Measurements from ENCODE around the gene SLCO4A1.

The SLCO4A1 gene

GRCh38 chr20:62706344-62706743 lies 64.0 kb downstream of the SLCO4A1 start:
- in situ Hi-C loops (cut with MboI; ENCODE audit: low sequenced_read_pairs, unreplicated experiment), result no loop called here
- TF ChIP-seq CTCF (IDR thresholded peaks at IDR 0.05; ENCODE audit: borderline replicate concordance, control extremely low read depth, extremely low read depth, insufficient read depth, missing control alignments), result no peak
- no peak for DNase-seq (ENCODE audit: low spot score)

DNA sequence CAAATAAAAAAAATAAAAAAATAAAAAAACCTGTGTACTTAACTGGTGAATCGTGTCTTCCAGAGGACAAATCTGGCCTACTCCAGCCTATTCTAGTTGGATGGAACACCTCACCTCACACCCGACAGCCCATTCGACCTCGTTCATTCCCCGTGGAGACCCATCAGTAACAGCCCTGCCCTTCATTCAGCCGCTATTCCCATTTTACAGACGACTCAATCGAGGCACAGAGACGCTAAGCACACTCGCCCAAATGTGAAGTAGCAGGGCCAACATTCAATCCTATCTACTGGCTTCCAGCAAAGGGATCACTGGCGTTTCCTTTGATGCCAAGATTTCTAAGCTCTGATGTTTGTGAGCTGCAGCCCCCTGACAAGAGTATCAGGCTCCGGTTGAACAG lies 64.6 kb downstream of the SLCO4A1 start:
- DNase-seq (ENCODE audit: low spot score), result no peak
- in situ Hi-C loops (cut with MboI; ENCODE audit: low sequenced_read_pairs, unreplicated experiment), result no loop called here
- no peak for TF ChIP-seq CTCF (IDR thresholded peaks at IDR 0.05; ENCODE audit: borderline replicate concordance, control extremely low read depth, extremely low read depth, insufficient read depth, missing control alignments)

DNA sequence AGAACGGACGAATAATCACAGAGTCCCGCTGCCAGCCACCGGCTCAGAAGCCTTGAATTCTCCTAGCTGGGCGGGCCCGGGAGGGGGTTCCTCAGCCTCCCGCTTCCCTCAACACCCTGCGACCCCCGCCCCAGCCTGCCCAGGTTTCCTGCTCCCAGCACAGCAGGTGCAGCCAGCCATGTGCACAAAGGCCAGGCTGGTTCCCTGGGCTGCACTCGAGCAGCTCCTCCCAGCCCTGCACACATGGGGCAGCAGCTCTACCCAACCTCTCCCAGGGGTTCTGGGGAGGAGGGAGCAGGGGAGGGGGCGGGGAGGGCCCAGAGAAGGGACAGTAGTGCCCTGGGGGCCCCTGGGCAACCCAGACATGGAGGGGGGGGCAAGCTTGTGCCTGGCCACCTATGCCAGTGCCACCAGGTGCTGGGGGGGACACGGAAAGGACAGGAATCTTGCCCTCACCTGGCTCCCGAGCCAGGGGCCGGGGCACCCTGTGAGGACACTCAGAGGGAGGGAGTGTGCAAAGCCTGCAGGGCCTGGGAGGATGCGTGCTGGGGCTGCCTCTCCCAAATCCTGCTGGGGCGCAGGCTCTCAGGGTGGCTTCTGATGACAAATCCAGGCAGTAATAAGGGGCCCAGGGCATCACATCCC lies 65.1 kb downstream of the SLCO4A1 start:
- DNase-seq (ENCODE audit: low spot score), result no peak

DNA sequence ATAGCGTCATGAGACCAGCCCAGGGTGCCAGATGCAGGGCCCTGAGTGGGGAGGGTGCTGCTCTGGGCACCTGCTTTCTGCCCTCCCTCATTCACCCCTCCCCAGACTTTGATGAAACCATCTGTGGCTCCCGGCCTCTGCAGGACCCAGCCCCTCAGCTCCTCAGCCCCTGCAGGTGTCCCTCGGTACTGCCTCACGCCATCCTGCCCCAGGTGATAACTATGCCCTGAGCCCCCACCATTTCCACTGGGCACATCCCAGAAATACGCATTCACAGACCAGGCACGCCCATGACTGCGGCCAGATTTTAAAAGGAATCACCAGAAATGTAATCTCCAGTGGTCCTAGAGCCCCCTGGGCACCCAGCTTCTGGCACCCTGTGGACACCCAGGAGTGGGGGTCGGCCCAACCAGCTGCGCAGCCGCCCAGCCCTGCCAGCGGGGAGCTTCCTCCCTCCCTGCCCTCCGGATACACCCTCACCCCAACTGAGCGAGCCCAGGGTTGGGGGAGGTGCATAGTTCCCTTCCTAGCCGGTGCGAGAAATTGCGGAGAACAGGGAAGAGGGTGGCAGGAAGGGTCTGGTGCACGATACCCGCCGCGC lies 65.7 kb downstream of the SLCO4A1 start:
- in situ Hi-C loops (cut with MboI; ENCODE audit: low sequenced_read_pairs, unreplicated experiment), result no loop called here
- TF ChIP-seq CTCF (IDR thresholded peaks at IDR 0.05; ENCODE audit: borderline replicate concordance, control extremely low read depth, extremely low read depth, insufficient read depth, missing control alignments), result no peak
- DNase-seq (ENCODE audit: low spot score), result no peak

More for the DNA sequence above, 65.1 kb downstream of the SLCO4A1 start:
- in situ Hi-C loops (cut with MboI; ENCODE audit: low sequenced_read_pairs, unreplicated experiment), result no loop called here
- no peak for TF ChIP-seq CTCF (IDR thresholded peaks at IDR 0.05; ENCODE audit: borderline replicate concordance, control extremely low read depth, extremely low read depth, insufficient read depth, missing control alignments)

DNA sequence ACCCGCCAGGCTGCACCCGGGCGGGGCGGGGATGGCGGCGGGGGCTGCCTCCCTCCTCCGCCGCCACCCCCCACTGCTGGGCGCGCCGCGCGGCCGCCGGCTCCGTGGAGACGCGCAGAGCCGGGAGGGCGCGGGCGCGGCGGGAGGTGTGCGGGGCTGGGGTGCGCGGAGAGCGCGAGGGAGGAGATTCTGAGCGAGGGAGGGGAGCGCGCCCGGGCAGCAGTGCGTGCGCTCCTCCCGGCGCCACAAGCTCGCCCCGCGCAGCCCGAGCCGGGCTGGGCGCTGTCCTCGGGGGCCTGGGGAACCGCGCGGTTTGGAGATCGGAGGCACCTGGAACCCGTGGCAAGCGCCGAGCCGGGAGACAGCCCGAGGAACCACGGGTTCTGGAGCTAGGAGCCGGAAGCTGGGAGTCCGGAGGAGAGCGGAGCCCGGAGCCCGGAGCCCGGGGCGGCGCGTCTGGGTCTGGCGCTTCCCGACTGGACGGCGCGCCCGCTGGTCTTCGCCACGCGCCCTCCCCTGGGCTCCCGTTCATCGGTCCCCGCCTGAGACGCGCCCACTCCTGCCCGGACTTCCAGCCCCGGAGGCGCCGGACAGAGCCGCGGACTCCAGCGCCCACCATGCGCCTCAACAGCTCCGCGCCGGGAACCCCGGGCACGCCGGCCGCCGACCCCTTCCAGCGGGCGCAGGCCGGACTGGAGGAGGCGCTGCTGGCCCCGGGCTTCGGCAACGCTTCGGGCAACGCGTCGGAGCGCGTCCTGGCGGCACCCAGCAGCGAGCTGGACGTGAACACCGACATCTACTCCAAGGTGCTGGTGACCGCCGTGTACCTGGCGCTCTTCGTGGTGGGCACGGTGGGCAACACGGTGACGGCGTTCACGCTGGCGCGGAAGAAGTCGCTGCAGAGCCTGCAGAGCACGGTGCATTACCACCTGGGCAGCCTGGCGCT lies 66.6 kb downstream of the SLCO4A1 start, which contains the start of gene NTSR1:
Gene NTSR1, plus strand, starts transcription at position 246 of the 946 bp plus-strand sequence. Its CDS starts 372 bp downstream, at position 618.
- DNase-seq (ENCODE audit: low spot score), result no peak
- TF ChIP-seq CTCF (IDR thresholded peaks at IDR 0.05; ENCODE audit: borderline replicate concordance, control extremely low read depth, extremely low read depth, insufficient read depth, missing control alignments), result no peak
- in situ Hi-C loops (cut with MboI; ENCODE audit: low sequenced_read_pairs, unreplicated experiment), result no loop called here

- DNase-seq (ENCODE audit: low spot score), result no peak
Observed at GRCh38 chr20:62709537-62709905, 67.2 kb downstream of the SLCO4A1 start.

More at GRCh38 chr20:62709537-62709905, 67.2 kb downstream of the SLCO4A1 start:
- in situ Hi-C loops (cut with MboI; ENCODE audit: low sequenced_read_pairs, unreplicated experiment), result no loop called here
- TF ChIP-seq CTCF (IDR thresholded peaks at IDR 0.05; ENCODE audit: borderline replicate concordance, control extremely low read depth, extremely low read depth, insufficient read depth, missing control alignments), result no peak

All from GM13976 (cell line).